Measurements from ENCODE around the gene STAG3. TPM values are rescaled to one million over a fixed set of nuclear protein-coding genes. Genes with fewer than 3 reads are reported as not detected.

STAG3 gene
- total RNA-seq, 2 donors from 2014 or later: not detected

GRCh38 chr7:100166317-100166940 is 11.3 kb upstream of the STAG3 start:
- Histone ChIP-seq H3K27me3 (peaks cover 0 to under 1% of the 10 kb centered on the region in 2 donors), H3K4me3 (no peak overlapping the region), H3K27ac (no peak overlapping the region)

GRCh38 chr7:100166970-100167911 is 10.5 kb upstream of the STAG3 start:
- no peak for DNase-seq (ENCODE audit: low spot score)
- peaks cover 4 to 8% of the 10 kb centered on the region in 2 donors for H3K27me3 ChIP-seq
- H3K4me3 ChIP-seq: peak overlapping the region; percentile 37 to 53
- no peak for TF ChIP-seq CTCF (IDR thresholded peaks at IDR 0.05)
- H3K4me1 ChIP-seq: peaks cover 0 to 31% of the 10 kb centered on the region in 2 donors
- H3K9me3 ChIP-seq: no peaks in the 10 kb centered on the region
- H3K36me3 ChIP-seq: no peaks in the 10 kb centered on the region
- no peak overlapping the region for H3K27ac ChIP-seq

More at GRCh38 chr7:100166317-100166940, 11.3 kb upstream of the STAG3 start:
- Histone ChIP-seq H3K36me3 (no peaks in the 10 kb centered on the region), H3K9me3 (no peaks in the 10 kb centered on the region), H3K4me1 (peaks cover 0 to 27% of the 10 kb centered on the region in 2 donors)
- DNase-seq (ENCODE audit: low spot score): no peak
- no peak for TF ChIP-seq CTCF (IDR thresholded peaks at IDR 0.05)

GRCh38 chr7:100167912-100168323 is 9.8 kb upstream of the STAG3 start:
- Histone ChIP-seq H3K36me3 (no peaks in the 10 kb centered on the region), H3K27ac (peak overlapping the region; percentile 54), H3K4me1 (peaks cover 0 to 31% of the 10 kb centered on the region in 2 donors), H3K4me3 (peak overlapping the region; percentile 37 to 53), H3K27me3 (peaks cover 4 to 9% of the 10 kb centered on the region in 2 donors), H3K9me3 (no peaks in the 10 kb centered on the region)
- no peak for DNase-seq (ENCODE audit: low spot score)
- no peak for TF ChIP-seq CTCF (IDR thresholded peaks at IDR 0.05)

- Histone ChIP-seq H3K9me3 (no peaks in the 10 kb centered on the region), H3K36me3 (no peaks in the 10 kb centered on the region), H3K4me1 (peaks cover 0 to 31% of the 10 kb centered on the region in 2 donors), H3K27me3 (peaks cover 4 to 9% of the 10 kb centered on the region in 2 donors), H3K27ac (peak overlapping the region in 1 of 2 donors; percentile 54), H3K4me3 (peak overlapping the region in 1 of 2 donors; percentile 53)
- no peak for TF ChIP-seq CTCF (IDR thresholded peaks at IDR 0.05)
- DNase-seq (ENCODE audit: low spot score): no peak
Measured at GRCh38 chr7:100169147-100169850, 8.4 kb upstream of the STAG3 start.

GRCh38 chr7:100170101-100170897 is 7.4 kb upstream of the STAG3 start:
- H3K4me1 ChIP-seq: peaks cover 0 to 31% of the 10 kb centered on the region in 2 donors
- TF ChIP-seq CTCF (IDR thresholded peaks at IDR 0.05): no peak
- no peaks in the 10 kb centered on the region for H3K9me3 ChIP-seq
- H3K4me3 ChIP-seq: no peak overlapping the region
- H3K36me3 ChIP-seq: no peaks in the 10 kb centered on the region
- no peak overlapping the region for H3K27ac ChIP-seq
- no peak for DNase-seq (ENCODE audit: low spot score)
- H3K27me3 ChIP-seq: peaks cover 4 to 9% of the 10 kb centered on the region in 2 donors
